Neural cell (in vitro differentiated cells): Measurements from ENCODE around the gene COPA. TPM values are rescaled to one million over a fixed set of nuclear protein-coding genes. Genes with fewer than 3 reads are reported as not detected.
"Not testable (repeated sequence)": the region's sequence is repeated elsewhere in the genome, so short reads cannot be mapped to it uniquely, and the experiment has no call there.

ENCODE experiments used
- H2AFZ ChIP-seq: fragments of 200-600, 300-800 bp; sonication (generic), shearing (Covaris generic); 2 replicates; pipeline ENCODE4 v1.6.0; 2014; ENCODE audit warnings: low read depth, mild to moderate bottlenecking, antibody characterized with exemption, low read length, moderate library complexity
- H3F3A ChIP-seq: fragments of 200-600 bp; shearing (Covaris generic); 2 replicates; pipeline ENCODE4 v1.6.1; 2016; ENCODE audit warnings: mild to moderate bottlenecking, moderate library complexity, mixed read lengths, antibody characterized with exemption, low read length; ENCODE audit not compliant: insufficient read depth, poor library complexity, severe bottlenecking
- H3K27ac ChIP-seq: fragments of 200-600, 300-800 bp; sonication (generic), shearing (Covaris generic); 2 replicates; pipeline ENCODE4 v1.5.1; 2014; ENCODE audit warnings: mild to moderate bottlenecking, low read length, moderate library complexity
- H3K27me3 ChIP-seq: fragments of 300-800, 200-600 bp; sonication (generic), shearing (Covaris generic); 2 replicates; pipeline ENCODE4 v1.6.0; 2014; ENCODE audit warnings: mild to moderate bottlenecking, low read depth, low read length, moderate library complexity; ENCODE audit not compliant: insufficient read depth
- H3K36me3 ChIP-seq: fragments of 300-800, 200-600 bp; sonication (generic), shearing (Covaris generic); 2 replicates; pipeline ENCODE4 v1.5.1; 2014; ENCODE audit warnings: mild to moderate bottlenecking, antibody characterized with exemption, low read length, moderate library complexity; ENCODE audit not compliant: insufficient read depth
- H3K4me2 ChIP-seq: fragments of 300-800, 200-600 bp; sonication (generic), shearing (Covaris generic); 2 replicates; pipeline ENCODE4 v1.6.0; 2014; ENCODE audit warnings: mild to moderate bottlenecking, low read length
- H3K4me3 ChIP-seq: fragments of 300-800, 200-600 bp; sonication (generic), shearing (Covaris generic); 2 replicates; pipeline ENCODE4 v1.5.1; 2014; ENCODE audit warnings: mild to moderate bottlenecking, low read length, moderate library complexity
- H3K79me2 ChIP-seq: fragments of 200-600 bp; shearing (Covaris generic); replicated peaks from 2 replicates; pipeline ENCODE4 v1.6.0; 2014; ENCODE audit warnings: mild to moderate bottlenecking, low read length, moderate library complexity; ENCODE audit not compliant: insufficient read depth
- H3K9ac ChIP-seq: fragments of 300-800, 200-600 bp; sonication (generic), shearing (Covaris generic); 2 replicates; pipeline ENCODE4 v1.6.1; 2016; ENCODE audit warnings: mild to moderate bottlenecking, low read length, mixed read lengths
- H3K9me2 ChIP-seq: fragments of 200-600 bp; shearing (Covaris generic); 2 replicates; pipeline ENCODE4 v1.6.1; 2016; ENCODE audit warnings: mild to moderate bottlenecking, low read length, mixed read lengths; ENCODE audit not compliant: insufficient read depth
- H3K9me3 ChIP-seq: fragments of 200-600, 300-800 bp; sonication (generic), shearing (Covaris generic); 2 replicates; pipeline ENCODE4 v1.6.1; 2016; ENCODE audit warnings: mild to moderate bottlenecking, mixed run types, low read length, moderate library complexity, mixed read lengths
- H4K20me1 ChIP-seq: fragments of 200-600 bp; shearing (Covaris generic); 2 replicates; pipeline ENCODE4 v1.6.1; 2016; ENCODE audit warnings: mild to moderate bottlenecking, mixed run types; ENCODE audit not compliant: insufficient read depth
- EZH2 ChIP-seq: fragments of 200-600, 300-800 bp; shearing (Covaris generic), sonication (generic); IDR thresholded peaks from 2 replicates; pipeline ENCODE4 v1.6.1; 2014; ENCODE audit warnings: antibody characterized with exemption, low read length, borderline replicate concordance, mild to moderate bottlenecking; ENCODE audit not compliant: insufficient read depth, poor library complexity, severe bottlenecking
- MXI1 ChIP-seq: fragments of 450-650 bp; conservative IDR thresholded peaks from 2 replicates; pipeline ENCODE4 v1.6.1; 2014; ENCODE audit warnings: antibody characterized with exemption, mild to moderate bottlenecking; ENCODE audit not compliant: poor library complexity, severe bottlenecking
- RAD21 ChIP-seq: fragments of 450-650 bp; conservative IDR thresholded peaks from 2 replicates; pipeline ENCODE4 v1.6.1; 2014; ENCODE audit warnings: antibody characterized with exemption, mild to moderate bottlenecking, moderate library complexity
- SMC3 ChIP-seq: fragments of 450-650 bp; conservative IDR thresholded peaks from 2 replicates; pipeline ENCODE4 v1.6.1; 2014; ENCODE audit warnings: antibody characterized with exemption, mild to moderate bottlenecking, moderate library complexity; ENCODE audit not compliant: poor library complexity
- polyA plus RNA-seq: library from polyadenylated mRNA; depleted of rRNA; stranded (reverse); fragments of >200 nt; gene quantifications from 2 replicates; pipeline ENCODE4 v1.2.3, GENCODE V29; 2014
- TF ChIP-seq, protein P1 (sequence below): IDR thresholded peaks from 2 replicates; pipeline ENCODE4 v1.6.1; 2012; ENCODE audit warnings: borderline replicate concordance
- TF ChIP-seq, protein P2 (sequence below): fragments of 450-650 bp; IDR thresholded peaks from 2 replicates; pipeline ENCODE4 v1.5.1; 2014; ENCODE audit warnings: antibody characterized with exemption, mild to moderate bottlenecking, moderate library complexity; ENCODE audit not compliant: poor library complexity, severe bottlenecking

Gene COPA
- polyA plus RNA-seq, 1 donor from 2014 or later: 75.0 TPM

- no peak overlapping the region for H3K9ac ChIP-seq
- no peaks in the 10 kb centered on the region for H3K27me3 ChIP-seq
- no peak overlapping the region for H3K27ac ChIP-seq
- H4K20me1 ChIP-seq: no peaks in the 10 kb centered on the region
- no peak overlapping the region for H3K4me2 ChIP-seq
- TF ChIP-seq, protein P1, sequence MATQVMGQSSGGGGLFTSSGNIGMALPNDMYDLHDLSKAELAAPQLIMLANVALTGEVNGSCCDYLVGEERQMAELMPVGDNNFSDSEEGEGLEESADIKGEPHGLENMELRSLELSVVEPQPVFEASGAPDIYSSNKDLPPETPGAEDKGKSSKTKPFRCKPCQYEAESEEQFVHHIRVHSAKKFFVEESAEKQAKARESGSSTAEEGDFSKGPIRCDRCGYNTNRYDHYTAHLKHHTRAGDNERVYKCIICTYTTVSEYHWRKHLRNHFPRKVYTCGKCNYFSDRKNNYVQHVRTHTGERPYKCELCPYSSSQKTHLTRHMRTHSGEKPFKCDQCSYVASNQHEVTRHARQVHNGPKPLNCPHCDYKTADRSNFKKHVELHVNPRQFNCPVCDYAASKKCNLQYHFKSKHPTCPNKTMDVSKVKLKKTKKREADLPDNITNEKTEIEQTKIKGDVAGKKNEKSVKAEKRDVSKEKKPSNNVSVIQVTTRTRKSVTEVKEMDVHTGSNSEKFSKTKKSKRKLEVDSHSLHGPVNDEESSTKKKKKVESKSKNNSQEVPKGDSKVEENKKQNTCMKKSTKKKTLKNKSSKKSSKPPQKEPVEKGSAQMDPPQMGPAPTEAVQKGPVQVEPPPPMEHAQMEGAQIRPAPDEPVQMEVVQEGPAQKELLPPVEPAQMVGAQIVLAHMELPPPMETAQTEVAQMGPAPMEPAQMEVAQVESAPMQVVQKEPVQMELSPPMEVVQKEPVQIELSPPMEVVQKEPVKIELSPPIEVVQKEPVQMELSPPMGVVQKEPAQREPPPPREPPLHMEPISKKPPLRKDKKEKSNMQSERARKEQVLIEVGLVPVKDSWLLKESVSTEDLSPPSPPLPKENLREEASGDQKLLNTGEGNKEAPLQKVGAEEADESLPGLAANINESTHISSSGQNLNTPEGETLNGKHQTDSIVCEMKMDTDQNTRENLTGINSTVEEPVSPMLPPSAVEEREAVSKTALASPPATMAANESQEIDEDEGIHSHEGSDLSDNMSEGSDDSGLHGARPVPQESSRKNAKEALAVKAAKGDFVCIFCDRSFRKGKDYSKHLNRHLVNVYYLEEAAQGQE: no peak
- TF ChIP-seq MXI1: no peak
- no peaks in the 10 kb centered on the region for H3K9me2 ChIP-seq
- no peaks in the 10 kb centered on the region for H3K79me2 ChIP-seq
- H2AFZ ChIP-seq: no peak overlapping the region
- H3F3A ChIP-seq: no peaks in the 10 kb centered on the region
- H3K36me3 ChIP-seq: peaks cover 24% of the 10 kb centered on the region
- no peak overlapping the region for H3K4me3 ChIP-seq
- no peaks in the 10 kb centered on the region for H3K9me3 ChIP-seq
These were observed 49.8 kb downstream of the COPA start for GRCh38 chr1:160293020-160293968.

DNA sequence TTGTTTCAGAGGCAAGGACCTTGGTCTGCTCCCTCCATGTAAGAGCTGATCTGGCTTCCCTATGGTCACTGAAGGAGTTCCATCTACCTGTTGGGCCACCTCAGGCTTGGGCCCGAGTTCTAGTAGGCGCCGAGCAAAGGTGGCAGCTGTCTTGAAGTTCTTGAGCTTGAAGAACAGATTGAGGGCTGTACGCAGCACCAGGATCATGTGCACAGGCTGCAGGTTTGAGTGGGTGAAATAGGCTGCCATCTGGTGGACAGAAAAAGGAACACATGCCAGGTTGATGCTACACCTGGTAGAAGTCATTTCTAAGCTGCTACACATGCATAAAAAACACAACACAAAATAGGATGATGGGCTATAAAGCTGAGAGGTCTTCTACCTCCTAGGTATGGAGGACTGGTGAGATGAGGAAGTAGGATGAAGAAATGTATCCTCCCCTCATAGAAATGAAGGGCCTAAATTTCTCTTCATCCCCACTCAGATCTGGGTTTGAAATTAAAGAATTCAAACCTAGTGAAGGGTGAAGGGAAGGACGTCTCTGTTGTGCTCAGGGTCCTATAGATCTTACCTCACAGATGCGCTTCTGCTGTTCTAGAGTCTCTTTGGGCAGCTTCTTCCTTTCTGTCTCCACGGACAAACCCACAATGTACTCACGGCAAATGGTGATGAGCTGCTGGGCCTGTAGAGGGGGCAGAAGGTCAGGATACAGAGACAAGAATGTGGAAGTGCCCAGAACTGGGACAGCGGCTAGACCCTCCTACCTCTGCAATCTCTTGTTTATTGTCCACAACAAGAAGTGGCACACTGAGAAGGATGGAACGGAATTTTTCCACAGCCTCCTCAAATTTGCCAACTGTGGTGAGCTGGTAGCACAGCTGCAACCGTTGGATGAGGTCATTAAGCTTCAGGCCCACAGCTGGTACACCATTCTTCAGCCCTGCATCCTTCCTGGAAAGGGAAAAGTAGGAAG, 51.5 kb downstream of the COPA start:
- Histone ChIP-seq H3K79me2 (no peaks in the 10 kb centered on the region), H3K9me2 (no peaks in the 10 kb centered on the region), H3K27me3 (no peaks in the 10 kb centered on the region), H3K36me3 (peaks cover 15% of the 10 kb centered on the region), H2AFZ (no peak overlapping the region), H3K4me3 (no peak overlapping the region), H3F3A (no peaks in the 10 kb centered on the region), H4K20me1 (no peaks in the 10 kb centered on the region), H3K4me2 (no peak overlapping the region), H3K9me3 (no peaks in the 10 kb centered on the region), H3K9ac (no peak overlapping the region), H3K27ac (no peak overlapping the region)
- no peak for TF ChIP-seq EZH2
- peak; percentile 53 for TF ChIP-seq MXI1
- TF ChIP-seq, protein P2, sequence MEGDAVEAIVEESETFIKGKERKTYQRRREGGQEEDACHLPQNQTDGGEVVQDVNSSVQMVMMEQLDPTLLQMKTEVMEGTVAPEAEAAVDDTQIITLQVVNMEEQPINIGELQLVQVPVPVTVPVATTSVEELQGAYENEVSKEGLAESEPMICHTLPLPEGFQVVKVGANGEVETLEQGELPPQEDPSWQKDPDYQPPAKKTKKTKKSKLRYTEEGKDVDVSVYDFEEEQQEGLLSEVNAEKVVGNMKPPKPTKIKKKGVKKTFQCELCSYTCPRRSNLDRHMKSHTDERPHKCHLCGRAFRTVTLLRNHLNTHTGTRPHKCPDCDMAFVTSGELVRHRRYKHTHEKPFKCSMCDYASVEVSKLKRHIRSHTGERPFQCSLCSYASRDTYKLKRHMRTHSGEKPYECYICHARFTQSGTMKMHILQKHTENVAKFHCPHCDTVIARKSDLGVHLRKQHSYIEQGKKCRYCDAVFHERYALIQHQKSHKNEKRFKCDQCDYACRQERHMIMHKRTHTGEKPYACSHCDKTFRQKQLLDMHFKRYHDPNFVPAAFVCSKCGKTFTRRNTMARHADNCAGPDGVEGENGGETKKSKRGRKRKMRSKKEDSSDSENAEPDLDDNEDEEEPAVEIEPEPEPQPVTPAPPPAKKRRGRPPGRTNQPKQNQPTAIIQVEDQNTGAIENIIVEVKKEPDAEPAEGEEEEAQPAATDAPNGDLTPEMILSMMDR: peak; percentile 88
- peak; percentile 77 for TF ChIP-seq RAD21
- TF ChIP-seq, protein P1: no peak
- TF ChIP-seq SMC3: peak; percentile 91

- H3F3A ChIP-seq, H4K20me1 ChIP-seq, H3K4me2 ChIP-seq, H3K9me2 ChIP-seq, H3K27ac ChIP-seq, H3K4me3 ChIP-seq, H2AFZ ChIP-seq, H3K9me3 ChIP-seq, H3K79me2 ChIP-seq, H3K27me3 ChIP-seq, H3K9ac ChIP-seq: not testable (repeated sequence)
- peaks cover 15% of the 10 kb centered on the region for H3K36me3 ChIP-seq
These were observed 55.3 kb downstream of the COPA start for GRCh38 chr1:160287769-160288168.
